Testis (tissue), 3 donors: ENCODE data around the gene USP20. TPM values are rescaled to one million over a fixed set of nuclear protein-coding genes. Genes with fewer than 3 reads are reported as not detected.

Source experiments
- DNase-seq: peaks from one replicate; pipeline ENCODE4 v3.0.0-alpha.2; 2019
- H3K27ac ChIP-seq, 2 donors: fragments of 200-600 bp; sonication (generic); one replicate each; pipeline ENCODE4 v1.5.1; 2019
- H3K27me3 ChIP-seq: fragments of 200-600 bp; sonication (generic); one replicate; pipeline ENCODE4 v1.5.1; 2019
- H3K36me3 ChIP-seq: fragments of 200-600 bp; sonication (generic); one replicate; pipeline ENCODE4 v1.5.1; 2017; ENCODE audit warnings: low read depth; ENCODE audit errors: missing control alignments
- H3K4me1 ChIP-seq: fragments of 200-600 bp; sonication (generic); one replicate; pipeline ENCODE4 v1.5.1; 2019
- H3K4me3 ChIP-seq, 2 donors: fragments of 200-600 bp; sonication (generic); one replicate each; pipeline ENCODE4 v1.5.1; 2017 to 2019
- H3K9me3 ChIP-seq: fragments of 200-600 bp; sonication (generic); one replicate; pipeline ENCODE4 v1.5.1; 2017
- POLR2A ChIP-seq: fragments of 450-650 bp; IDR thresholded peaks from one replicate; pipeline ENCODE4 v1.6.1; 2017; ENCODE audit warnings: antibody characterized with exemption, mild to moderate bottlenecking, moderate library complexity
- WGBS, 2 donors: methylation state at CpG; one replicate each; pipeline ENCODE4 v1.1.5; 2018; 5-methylcytosine and 5-hydroxymethylcytosine counted together
- intact Hi-C: fragments of 100-400 bp; cut with DNase I; formaldehyde crosslinking; loops from one replicate; pipeline ENCODE4 v1.15.1; 2023; ENCODE audit warnings: low total_unique reads
- polyA plus RNA-seq: library from polyadenylated mRNA; stranded (reverse); fragments of 350-450 nt; fragmentation: Illumina TruSeq; extraction: RNeasy Lipid Tissue Mini Kit (QIAGEN cat#74804); gene quantifications from one replicate; pipeline ENCODE4 v1.2.3, GENCODE V29; 2014; ENCODE audit warnings: low read depth, low replicate concordance; ENCODE audit not compliant: insufficient read depth
- total RNA-seq, 2 donors: library from RNA; depleted of rRNA; stranded (reverse); fragments of >200 nt; gene quantifications; one replicate each; pipeline ENCODE4 v1.2.3, GENCODE V29; 2016
- TF ChIP-seq, protein P1 (sequence below), 3 experiments: fragments of 450-650 bp in 2 of 3; fragments of 200-600 bp in 1 of 3; sonication (generic) in 1 of 3; IDR thresholded peaks; one replicate each; pipeline ENCODE4 v1.5.1; 2016 to 2019; ENCODE audit warnings: antibody characterized with exemption in 3 of 3, mild to moderate bottlenecking in 2 of 3, moderate library complexity in 1 of 3

The USP20 gene
- total and polyA plus RNA-seq, 3 donors from 2014 or later = 37.4 to 48.3 (median 46.8) TPM

DNA sequence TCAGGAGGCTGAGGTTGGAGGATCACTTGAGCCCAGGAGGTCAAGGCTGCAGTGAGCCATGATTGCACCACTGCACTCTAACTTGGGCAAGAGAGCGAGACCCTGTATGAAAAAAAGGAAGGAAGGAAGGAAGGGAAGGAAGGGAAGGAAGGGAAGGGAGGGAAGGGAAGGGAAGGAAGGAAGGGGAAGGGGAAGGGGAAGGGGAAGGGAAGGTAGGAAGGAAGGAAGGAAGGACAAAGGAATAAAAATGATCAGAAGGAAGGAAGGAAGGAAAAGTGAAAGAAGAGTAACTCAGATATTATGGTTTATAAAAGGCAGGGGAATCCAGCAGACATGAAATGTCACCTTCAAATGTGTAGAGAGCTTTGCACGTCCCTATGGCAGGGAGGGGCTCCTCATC, 64.4 kb downstream of the USP20 start:
- WGBS, 2 donors = 75 to 93% methylated on average over 2 of the region's 2 CpGs
- Histone ChIP-seq H3K27me3 (no peaks in the 10 kb centered on the region), H3K4me3 (no peak overlapping the region), H3K27ac (no peak overlapping the region), H3K36me3 (no peaks in the 10 kb centered on the region), H3K9me3 (no peaks in the 10 kb centered on the region), H3K4me1 (peaks cover 8% of the 10 kb centered on the region)
- DNase-seq = no peak
- intact Hi-C loops = no loop called here
- TF ChIP-seq POLR2A = no peak
- TF ChIP-seq, protein P1, sequence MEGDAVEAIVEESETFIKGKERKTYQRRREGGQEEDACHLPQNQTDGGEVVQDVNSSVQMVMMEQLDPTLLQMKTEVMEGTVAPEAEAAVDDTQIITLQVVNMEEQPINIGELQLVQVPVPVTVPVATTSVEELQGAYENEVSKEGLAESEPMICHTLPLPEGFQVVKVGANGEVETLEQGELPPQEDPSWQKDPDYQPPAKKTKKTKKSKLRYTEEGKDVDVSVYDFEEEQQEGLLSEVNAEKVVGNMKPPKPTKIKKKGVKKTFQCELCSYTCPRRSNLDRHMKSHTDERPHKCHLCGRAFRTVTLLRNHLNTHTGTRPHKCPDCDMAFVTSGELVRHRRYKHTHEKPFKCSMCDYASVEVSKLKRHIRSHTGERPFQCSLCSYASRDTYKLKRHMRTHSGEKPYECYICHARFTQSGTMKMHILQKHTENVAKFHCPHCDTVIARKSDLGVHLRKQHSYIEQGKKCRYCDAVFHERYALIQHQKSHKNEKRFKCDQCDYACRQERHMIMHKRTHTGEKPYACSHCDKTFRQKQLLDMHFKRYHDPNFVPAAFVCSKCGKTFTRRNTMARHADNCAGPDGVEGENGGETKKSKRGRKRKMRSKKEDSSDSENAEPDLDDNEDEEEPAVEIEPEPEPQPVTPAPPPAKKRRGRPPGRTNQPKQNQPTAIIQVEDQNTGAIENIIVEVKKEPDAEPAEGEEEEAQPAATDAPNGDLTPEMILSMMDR (IDR thresholded peaks at IDR 0.05) = no peak

- H3K4me3 ChIP-seq = no peak overlapping the region
- H3K4me1 ChIP-seq = peaks cover 8% of the 10 kb centered on the region
- H3K9me3 ChIP-seq = no peaks in the 10 kb centered on the region
- intact Hi-C loops = no loop called here
- DNase-seq = no peak
- no peaks in the 10 kb centered on the region for H3K27me3 ChIP-seq
- TF ChIP-seq, protein P1 (IDR thresholded peaks at IDR 0.05) = no peak
- TF ChIP-seq POLR2A = no peak
- H3K27ac ChIP-seq = no peak overlapping the region
- 89% methylated on average over 12 to 20 of the region's 20 CpGs for WGBS, 2 donors
- no peaks in the 10 kb centered on the region for H3K36me3 ChIP-seq
These were observed 65.2 kb downstream of the USP20 start for GRCh38 chr9:129900263-129901027.

DNA sequence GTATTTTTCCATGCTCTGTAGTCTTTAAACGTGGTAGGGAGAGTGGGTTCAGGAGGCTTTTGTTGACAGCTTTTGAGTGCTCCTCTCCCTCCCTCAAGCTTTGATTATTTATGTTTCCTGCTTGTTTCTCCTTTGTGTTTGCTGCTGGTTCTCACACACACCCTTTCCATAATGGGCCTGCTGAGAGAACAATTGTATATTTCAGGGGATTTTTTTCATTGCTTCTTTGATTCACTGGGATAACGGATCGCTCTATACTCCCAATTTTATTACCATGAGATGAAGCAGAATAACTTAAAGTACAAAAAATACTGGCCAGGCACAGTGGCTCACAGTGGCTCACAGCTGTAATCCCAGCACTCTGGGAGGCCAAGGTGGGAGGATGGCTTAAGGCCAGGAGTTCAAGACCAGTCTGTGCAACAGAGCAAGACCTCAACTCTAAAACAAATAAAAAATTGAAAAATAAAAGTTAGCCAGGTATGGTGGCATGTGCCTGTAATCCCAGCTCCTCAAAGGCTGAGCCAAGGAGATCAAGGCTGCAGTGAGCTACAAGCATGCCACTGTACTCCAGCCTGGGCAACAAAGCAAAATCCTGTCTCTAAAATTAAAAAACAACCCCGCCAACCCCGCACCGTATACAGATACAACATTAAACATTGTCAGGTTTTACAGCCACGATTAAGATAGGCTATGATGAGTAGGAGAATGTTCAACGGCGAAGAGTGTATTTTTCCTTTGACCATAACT, 66.9 kb downstream of the USP20 start:
- Histone ChIP-seq H3K27ac (no peak overlapping the region), H3K36me3 (no peaks in the 10 kb centered on the region)
- intact Hi-C loops = no loop called here

DNA sequence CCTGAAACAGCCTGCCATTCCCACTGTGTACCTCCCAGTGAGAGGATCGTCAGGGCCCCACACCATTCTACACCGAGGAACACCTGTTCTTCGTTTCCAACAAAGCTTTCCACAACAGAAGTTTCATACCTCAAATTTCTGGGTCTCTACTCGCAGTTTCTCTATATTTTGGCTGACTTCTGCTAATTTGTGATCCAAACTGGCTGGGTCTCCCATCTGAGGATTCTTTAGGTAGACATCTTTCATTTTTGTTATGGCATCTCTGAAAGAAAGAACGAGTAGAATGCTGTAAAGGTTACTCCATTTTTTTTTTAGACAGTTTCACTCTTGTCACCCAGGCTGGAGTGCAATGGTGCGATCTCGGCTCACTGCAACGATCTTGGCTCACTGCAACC, 67.5 kb downstream of the USP20 start:
- no peak overlapping the region for H3K27ac ChIP-seq
- intact Hi-C loops = no loop called here
- H3K27me3 ChIP-seq = no peaks in the 10 kb centered on the region
- no peak for TF ChIP-seq POLR2A
- TF ChIP-seq, protein P1 (IDR thresholded peaks at IDR 0.05) = no peak
- 93 to 95% methylated on average over 8 of the region's 8 CpGs for WGBS, 2 donors
- no peak overlapping the region for H3K4me3 ChIP-seq
- no peaks in the 10 kb centered on the region for H3K36me3 ChIP-seq
- H3K9me3 ChIP-seq = no peaks in the 10 kb centered on the region
- no peaks in the 10 kb centered on the region for H3K4me1 ChIP-seq
- no peak for DNase-seq

More for the DNA sequence above, 66.9 kb downstream of the USP20 start:
- no peak for DNase-seq
- no peaks in the 10 kb centered on the region for H3K27me3 ChIP-seq
- TF ChIP-seq, protein P1 (IDR thresholded peaks at IDR 0.05) = no peak
- TF ChIP-seq POLR2A = no peak
- WGBS, 2 donors = 91 to 93% methylated on average over 9 of the region's 9 CpGs
- H3K4me1 ChIP-seq = no peaks in the 10 kb centered on the region
- no peaks in the 10 kb centered on the region for H3K9me3 ChIP-seq
- no peak overlapping the region for H3K4me3 ChIP-seq
